Esophagus muscularis mucosa (tissue), 4 donors: Measurements from ENCODE around the gene TNFSF13B.

Experiments used
- EP300 ChIP-seq: sonication (generic); formaldehyde crosslinking; IDR thresholded peaks from one replicate; pipeline ENCODE4 v1.6.1; 2017; ENCODE audit warnings: antibody characterized with exemption
- POLR2A ChIP-seq: fragments of 450-650 bp; IDR thresholded peaks from one replicate; pipeline ENCODE4 v1.6.1; 2017; ENCODE audit warnings: antibody characterized with exemption, moderate library complexity, mild to moderate bottlenecking, low read depth
- POLR2AphosphoS5 ChIP-seq, 2 donors: sonication (generic); formaldehyde crosslinking; IDR thresholded peaks; one replicate each; pipeline ENCODE4 v1.6.1; 2017; ENCODE audit warnings: antibody characterized with exemption in 2 of 2
- TF ChIP-seq, protein P1 (sequence below), 3 experiments: fragments of 200-600 bp in 2 of 3; fragments of 450-650 bp in 1 of 3; sonication (generic) in 2 of 3; IDR thresholded peaks; one replicate each; pipeline ENCODE4 v1.5.1; 2017 to 2019; ENCODE audit warnings: antibody characterized with exemption in 3 of 3, mild to moderate bottlenecking in 2 of 3, moderate library complexity in 1 of 3

DNA sequence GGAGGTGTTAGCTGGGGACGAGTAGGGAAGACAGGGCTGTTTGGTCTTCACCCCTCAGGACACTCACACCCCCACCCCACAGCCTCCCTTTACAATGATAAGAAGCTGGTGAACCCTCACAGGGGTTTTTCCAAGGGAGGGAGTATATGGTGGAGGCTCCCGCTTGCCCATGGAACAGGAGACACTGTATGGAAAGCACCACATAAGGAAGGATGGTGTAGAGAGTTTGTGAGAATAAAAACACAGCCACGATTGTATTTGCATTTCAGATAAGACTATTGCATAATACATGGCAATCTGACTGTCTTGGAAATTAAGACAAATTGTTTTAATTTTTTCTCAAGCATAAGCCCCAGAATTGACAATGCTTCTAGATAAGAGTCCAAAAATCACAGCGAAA lies 46.9 kb downstream of the TNFSF13B start:
- TF ChIP-seq, protein P1, sequence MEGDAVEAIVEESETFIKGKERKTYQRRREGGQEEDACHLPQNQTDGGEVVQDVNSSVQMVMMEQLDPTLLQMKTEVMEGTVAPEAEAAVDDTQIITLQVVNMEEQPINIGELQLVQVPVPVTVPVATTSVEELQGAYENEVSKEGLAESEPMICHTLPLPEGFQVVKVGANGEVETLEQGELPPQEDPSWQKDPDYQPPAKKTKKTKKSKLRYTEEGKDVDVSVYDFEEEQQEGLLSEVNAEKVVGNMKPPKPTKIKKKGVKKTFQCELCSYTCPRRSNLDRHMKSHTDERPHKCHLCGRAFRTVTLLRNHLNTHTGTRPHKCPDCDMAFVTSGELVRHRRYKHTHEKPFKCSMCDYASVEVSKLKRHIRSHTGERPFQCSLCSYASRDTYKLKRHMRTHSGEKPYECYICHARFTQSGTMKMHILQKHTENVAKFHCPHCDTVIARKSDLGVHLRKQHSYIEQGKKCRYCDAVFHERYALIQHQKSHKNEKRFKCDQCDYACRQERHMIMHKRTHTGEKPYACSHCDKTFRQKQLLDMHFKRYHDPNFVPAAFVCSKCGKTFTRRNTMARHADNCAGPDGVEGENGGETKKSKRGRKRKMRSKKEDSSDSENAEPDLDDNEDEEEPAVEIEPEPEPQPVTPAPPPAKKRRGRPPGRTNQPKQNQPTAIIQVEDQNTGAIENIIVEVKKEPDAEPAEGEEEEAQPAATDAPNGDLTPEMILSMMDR (IDR thresholded peaks at IDR 0.05): no peak
- TF ChIP-seq POLR2A (no peak), POLR2AphosphoS5 (IDR thresholded peaks at IDR 0.05) (no peak), EP300 (no peak)
